Mesendoderm (in vitro differentiated cells): ENCODE measurements around the gene SLC35F1. TPM values are rescaled to one million over a fixed set of nuclear protein-coding genes. Genes with fewer than 3 reads are reported as not detected.
A peak's percentile ranks its signal among the peaks of the same experiment; 100 is the strongest.
"Not testable (repeated sequence)": the region's sequence is repeated elsewhere in the genome, so short reads cannot be mapped to it uniquely, and the experiment has no call there.

Experiments
- DNase-seq: peaks from one replicate; pipeline ENCODE4 v3.0.0; 2013
- H2AK5ac ChIP-seq: 2 replicates; pipeline ENCODE4 v1.6.1; 2013; ENCODE audit warnings: low read length, inconsistent platforms
- H2BK120ac ChIP-seq: 2 replicates; pipeline ENCODE4 v1.6.1; 2013; ENCODE audit warnings: low read depth, mild to moderate bottlenecking, low read length, moderate library complexity, mixed read lengths
- H2BK15ac ChIP-seq: replicated peaks from 2 replicates; pipeline ENCODE4 v1.6.1; 2013; ENCODE audit warnings: low read depth, mild to moderate bottlenecking, moderate library complexity
- H2BK5ac ChIP-seq: 2 replicates; pipeline ENCODE4 v1.6.1; 2013; ENCODE audit warnings: low read length, inconsistent platforms
- H3K18ac ChIP-seq: 2 replicates; pipeline ENCODE4 v1.6.1; 2013; ENCODE audit warnings: mild to moderate bottlenecking, low read length, mixed read lengths
- H3K23ac ChIP-seq: one replicate; pipeline ENCODE4 v1.6.1; 2013; ENCODE audit warnings: low read length
- H3K27ac ChIP-seq: 2 replicates; pipeline ENCODE4 v1.5.1; 2013; ENCODE audit warnings: low read depth, mild to moderate bottlenecking, inconsistent platforms, low read length, moderate library complexity
- H3K27me3 ChIP-seq: 2 replicates; pipeline ENCODE4 v1.6.1; 2013; ENCODE audit warnings: low read length, control low read depth, mild to moderate bottlenecking, inconsistent platforms; ENCODE audit not compliant: insufficient read depth, poor library complexity
- H3K36me3 ChIP-seq: 2 replicates; pipeline ENCODE4 v1.6.1; 2013; ENCODE audit warnings: low read length, inconsistent platforms; ENCODE audit not compliant: control insufficient read depth, insufficient read depth
- H3K4ac ChIP-seq: one replicate; pipeline ENCODE4 v1.6.1; 2013; ENCODE audit warnings: low read depth, mild to moderate bottlenecking, low read length, moderate library complexity
- H3K4me1 ChIP-seq: 2 replicates; pipeline ENCODE4 v1.6.1; 2013; ENCODE audit warnings: low read depth, low read length, inconsistent platforms; ENCODE audit not compliant: control insufficient read depth
- H3K4me2 ChIP-seq: 2 replicates; pipeline ENCODE4 v1.6.1; 2013; ENCODE audit warnings: low read length
- H3K4me3 ChIP-seq: 2 replicates; pipeline ENCODE4 v1.5.1; 2013; ENCODE audit warnings: mild to moderate bottlenecking, low read length
- H3K56ac ChIP-seq: one replicate; pipeline ENCODE4 v1.6.1; 2013; ENCODE audit warnings: low read length
- H3K79me1 ChIP-seq: 2 replicates; pipeline ENCODE4 v1.6.1; 2013; ENCODE audit warnings: low read length, inconsistent platforms
- H3K79me2 ChIP-seq: 2 replicates; pipeline ENCODE4 v1.6.1; 2013; ENCODE audit warnings: mild to moderate bottlenecking, low read length; ENCODE audit not compliant: control insufficient read depth, insufficient read depth
- H3K9ac ChIP-seq: 2 replicates; pipeline ENCODE4 v1.6.1; 2013; ENCODE audit warnings: low read length, inconsistent platforms
- H4K5ac ChIP-seq: one replicate; pipeline ENCODE4 v1.6.1; 2013; ENCODE audit warnings: low read length
- H4K8ac ChIP-seq: one replicate; pipeline ENCODE4 v1.6.1; 2013; ENCODE audit warnings: low read depth, mild to moderate bottlenecking, control low read depth, low read length, moderate library complexity
- WGBS: extraction: QIAGEN DNeasy Blood & Tissue Kit; methylation state at CpG from one replicate; pipeline ENCODE4 v1.1.7; 2013; ENCODE audit warnings: low lambda C conversion rate, missing lambda C conversion rate; ENCODE audit not compliant: insufficient coverage; ENCODE audit errors: extremely low coverage; 5-methylcytosine and 5-hydroxymethylcytosine counted together
- polyA plus RNA-seq, 2 experiments: library from polyadenylated mRNA; stranded (reverse); fragments of 200-250 nt; gene quantifications; one replicate each; pipeline ENCODE4 v1.2.3, GENCODE V29; 2013

The SLC35F1 gene
- polyA plus RNA-seq (2013, experiment 1 of 2) = 5.3 TPM
- 5.1 TPM for polyA plus RNA-seq (2013, experiment 2 of 2)

DNA sequence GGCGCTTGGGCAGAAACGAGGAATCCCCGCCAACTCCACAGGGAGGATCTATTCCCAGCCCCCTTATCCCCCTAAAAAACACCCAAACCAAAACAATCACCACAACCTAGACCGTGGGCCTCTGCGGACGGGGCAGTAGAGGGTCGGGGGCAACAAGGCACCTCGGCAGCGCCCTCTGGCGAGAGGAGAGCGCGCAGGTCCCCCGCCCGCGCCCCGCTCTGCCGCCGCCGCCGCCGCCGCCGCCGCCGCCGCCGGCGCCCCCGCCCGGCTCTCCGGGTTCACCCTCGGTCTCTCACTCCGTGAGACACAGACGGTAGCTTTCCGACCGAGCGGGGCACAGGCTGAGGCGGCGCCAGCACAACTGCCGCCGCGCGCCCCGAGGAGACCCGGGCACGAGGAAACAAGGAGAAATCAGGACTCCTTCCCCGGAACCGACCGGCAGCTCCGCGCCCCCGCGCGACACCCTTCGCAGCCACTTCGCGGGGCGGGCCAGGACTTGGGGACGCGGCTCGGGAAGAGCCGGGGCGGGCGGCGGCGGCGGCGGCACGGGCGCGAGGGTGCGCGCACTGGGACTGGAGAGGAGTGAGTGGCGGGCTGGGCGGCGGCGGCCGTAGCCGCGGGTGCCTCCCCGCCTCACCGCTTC, at the start of gene SLC35F1:
Gene SLC35F1, plus strand, starts transcription at position 307 of the 643 bp plus-strand sequence.
- Histone ChIP-seq H3K23ac (no peak within 1 kb of the TSS), H3K79me2 (no peaks in the 10 kb centered on the region), H2BK15ac (no peak within 1 kb of the TSS), H3K36me3 (no peaks in the 10 kb centered on the region), H3K4ac (peak within 1 kb of the TSS; percentile 19), H3K4me1 (no peaks in the 10 kb centered on the region), H3K27ac (no peak within 1 kb of the TSS), H2BK5ac (no peak within 1 kb of the TSS), H4K8ac (no peak within 1 kb of the TSS), H3K79me1 (no peaks in the 10 kb centered on the region), H3K4me2 (peak within 1 kb of the TSS; percentile 67), H2BK120ac (no peak within 1 kb of the TSS), H3K27me3 (peaks cover 2% of the 10 kb centered on the region), H3K9ac (peak within 1 kb of the TSS; percentile 72), H3K56ac (peak within 1 kb of the TSS; percentile 87), H3K18ac (peak within 1 kb of the TSS; percentile 51), H2AK5ac (no peak within 1 kb of the TSS), H3K4me3 (peak within 1 kb of the TSS; percentile 58), H4K5ac (no peak within 1 kb of the TSS)
- DNase-seq = peak; percentile 88
- no CpG with 5 or more reads among the region's 82 CpGs for WGBS

DNA sequence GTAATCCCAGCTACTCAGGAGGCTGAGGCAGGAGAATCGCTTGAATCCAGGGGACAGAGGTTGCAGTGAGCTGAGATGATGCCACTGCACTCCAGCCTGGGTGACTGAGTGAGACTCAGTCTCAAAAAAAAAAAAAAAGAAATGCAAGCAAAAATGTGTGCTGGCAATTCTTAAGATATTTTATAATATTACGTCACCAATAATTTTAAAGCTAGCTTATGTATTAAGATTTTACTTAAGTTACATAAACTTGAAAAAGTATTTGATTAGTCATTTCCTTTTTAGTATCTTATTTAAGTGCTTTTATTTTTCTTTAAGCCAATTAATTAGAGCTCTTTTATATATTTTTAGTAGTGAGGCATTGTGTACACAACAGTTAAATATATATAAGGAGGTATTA, 48.5 kb upstream of the SLC35F1 start:
- H3K4ac ChIP-seq, H2BK5ac ChIP-seq, H4K5ac ChIP-seq, H3K56ac ChIP-seq, H2BK15ac ChIP-seq, H3K27ac ChIP-seq, H3K18ac ChIP-seq, H3K23ac ChIP-seq, H2BK120ac ChIP-seq, H3K79me2 ChIP-seq, H3K4me1 ChIP-seq, H2AK5ac ChIP-seq, H3K27me3 ChIP-seq, H3K36me3 ChIP-seq, H4K8ac ChIP-seq, H3K9ac ChIP-seq, H3K4me3 ChIP-seq, DNase-seq, H3K79me1 ChIP-seq, H3K4me2 ChIP-seq: not testable (repeated sequence)
- WGBS = no CpG with 5 or more reads among the region's 2 CpGs

DNA sequence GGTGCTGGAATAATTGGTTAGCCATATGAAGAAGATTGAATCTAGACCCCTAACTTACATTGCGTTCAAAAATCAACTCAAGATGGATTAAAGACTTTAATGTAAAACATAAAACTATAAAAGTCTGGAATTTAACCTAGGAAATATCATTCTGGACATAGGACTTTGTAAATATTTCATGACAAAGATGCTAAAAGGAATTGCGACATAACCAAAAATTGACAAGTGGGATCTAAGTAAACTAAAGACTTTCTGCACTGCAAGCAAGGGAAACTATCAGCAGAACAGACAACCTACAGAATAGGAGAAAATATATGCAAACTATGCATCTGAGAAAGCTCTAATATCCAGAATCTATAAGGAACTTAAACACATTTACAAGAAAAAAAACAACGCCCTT, 45.5 kb upstream of the SLC35F1 start:
- Histone ChIP-seq H3K79me1 (no peaks in the 10 kb centered on the region), H3K36me3 (no peaks in the 10 kb centered on the region), H3K9ac (no peak overlapping the region), H3K4me2 (no peak overlapping the region), H3K4ac (no peak overlapping the region), H2BK120ac (no peak overlapping the region), H4K5ac (no peak overlapping the region), H3K4me1 (no peaks in the 10 kb centered on the region), H3K18ac (no peak overlapping the region), H2BK5ac (no peak overlapping the region), H4K8ac (no peak overlapping the region), H3K23ac (no peak overlapping the region), H3K56ac (no peak overlapping the region), H2BK15ac (no peak overlapping the region), H3K27me3 (no peaks in the 10 kb centered on the region), H3K27ac (no peak overlapping the region), H3K79me2 (no peaks in the 10 kb centered on the region), H3K4me3 (no peak overlapping the region), H2AK5ac (no peak overlapping the region)
- WGBS = no CpG with 5 or more reads among the region's 3 CpGs
- DNase-seq = no peak

DNA sequence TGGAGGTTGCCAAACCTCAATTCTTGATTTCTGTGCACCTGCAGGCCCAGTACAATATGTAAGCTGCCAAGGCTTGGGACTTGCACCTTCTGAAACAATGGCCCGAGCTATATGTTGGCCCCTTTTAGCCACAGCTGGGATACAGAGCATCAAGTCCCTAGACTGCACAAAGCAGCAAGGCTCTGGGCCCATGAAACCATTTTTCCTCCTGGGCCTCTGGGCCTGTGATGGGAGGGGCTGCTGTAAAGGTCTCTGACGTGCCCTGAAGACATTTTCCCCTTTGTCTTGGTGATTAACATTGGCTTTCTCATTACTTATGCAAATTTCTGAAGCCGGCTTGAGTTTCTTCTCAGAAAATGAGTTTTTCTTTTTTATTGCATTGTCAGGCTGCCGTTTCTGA, 40.5 kb upstream of the SLC35F1 start:
- H3K9ac ChIP-seq = no peak overlapping the region

DNA sequence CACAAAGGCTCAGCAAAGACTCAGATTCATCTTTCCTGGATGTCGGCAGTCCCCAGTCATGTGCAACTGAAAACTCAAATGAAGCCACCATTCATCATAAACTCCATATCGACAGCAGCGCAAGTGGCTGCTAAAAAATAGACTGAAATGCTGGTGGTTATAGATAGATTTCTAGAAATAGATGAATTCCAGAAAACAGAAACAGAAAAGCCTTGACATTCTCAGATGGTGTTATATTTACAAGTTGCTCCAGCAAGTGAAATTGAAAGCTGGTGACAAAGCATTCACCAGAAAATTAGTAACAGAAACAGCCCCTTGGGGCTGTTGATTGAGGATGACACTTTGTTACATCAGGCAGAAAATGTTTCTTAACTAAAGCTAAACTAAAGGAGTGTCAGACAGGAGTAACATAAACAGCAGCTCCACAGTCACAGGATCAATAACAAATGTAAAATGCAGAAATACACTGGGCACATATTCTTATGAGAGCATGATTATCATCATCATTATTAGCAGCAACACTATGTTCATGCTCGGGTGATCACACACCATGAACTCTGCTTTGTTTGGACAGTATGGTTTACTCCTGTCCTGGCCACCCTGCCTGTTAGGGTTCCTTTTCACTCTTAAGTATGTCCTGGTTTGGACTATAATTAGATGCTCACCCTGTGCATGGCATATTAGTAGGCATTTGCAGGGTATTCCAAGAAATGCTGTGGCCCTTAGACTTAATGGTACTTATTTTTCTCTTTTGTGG, 36.4 kb upstream of the SLC35F1 start:
- H3K27me3 ChIP-seq = no peaks in the 10 kb centered on the region
- no peak overlapping the region for H3K56ac ChIP-seq
- no peak for DNase-seq
- H2BK5ac ChIP-seq = no peak overlapping the region
- no peak overlapping the region for H2AK5ac ChIP-seq
- H2BK120ac ChIP-seq = no peak overlapping the region
- H3K18ac ChIP-seq = no peak overlapping the region
- H3K4me2 ChIP-seq = no peak overlapping the region
- H4K5ac ChIP-seq = no peak overlapping the region
- H3K4me1 ChIP-seq = no peaks in the 10 kb centered on the region
- H3K4me3 ChIP-seq = no peak overlapping the region
- no peak overlapping the region for H3K27ac ChIP-seq
- no peak overlapping the region for H3K9ac ChIP-seq
- H3K23ac ChIP-seq = no peak overlapping the region
- H3K79me1 ChIP-seq = no peaks in the 10 kb centered on the region
- H3K4ac ChIP-seq = no peak overlapping the region
- H2BK15ac ChIP-seq = no peak overlapping the region
- H3K79me2 ChIP-seq = no peaks in the 10 kb centered on the region
- H3K36me3 ChIP-seq = no peaks in the 10 kb centered on the region
- WGBS = no CpG with 5 or more reads among the region's 4 CpGs
- no peak overlapping the region for H4K8ac ChIP-seq

More for the DNA sequence above, 40.5 kb upstream of the SLC35F1 start:
- WGBS = no CpG with 5 or more reads among the region's 4 CpGs
- Histone ChIP-seq H3K56ac (no peak overlapping the region), H3K4me2 (no peak overlapping the region), H3K23ac (no peak overlapping the region), H3K27ac (no peak overlapping the region), H3K79me2 (no peaks in the 10 kb centered on the region), H2AK5ac (no peak overlapping the region), H2BK15ac (no peak overlapping the region), H3K4me3 (no peak overlapping the region), H3K4ac (no peak overlapping the region), H4K8ac (no peak overlapping the region), H3K4me1 (no peaks in the 10 kb centered on the region), H4K5ac (no peak overlapping the region), H2BK120ac (no peak overlapping the region), H3K36me3 (no peaks in the 10 kb centered on the region), H2BK5ac (no peak overlapping the region), H3K27me3 (no peaks in the 10 kb centered on the region), H3K79me1 (no peaks in the 10 kb centered on the region), H3K18ac (no peak overlapping the region)
- no peak for DNase-seq
